Measurements from ENCODE around the gene TFF3.

Gene TFF3

GRCh38 chr21:42362700-42363099 lies 47.5 kb upstream of the TFF3 start:
- Histone ChIP-seq H3K9ac (ENCODE audit: low read depth, low read length, poor library complexity, severe bottlenecking) (no peak overlapping the region), H2AFZ (ENCODE audit: low read length) (no peak overlapping the region), H4K20me1 (ENCODE audit: insufficient read depth, low read length, poor library complexity, severe bottlenecking) (no peaks in the 10 kb centered on the region), H3K27me3 (ENCODE audit: insufficient read depth, low read length, poor library complexity, severe bottlenecking) (no peaks in the 10 kb centered on the region), H3K4me3 (ENCODE audit: low read length, poor library complexity, severe bottlenecking) (no peak overlapping the region), H3K4me1 (ENCODE audit: insufficient read depth, low read length, poor library complexity, severe bottlenecking) (peaks cover 21% of the 10 kb centered on the region), H3K9me3 (ENCODE audit: insufficient read depth, low read depth, low read length) (no peaks in the 10 kb centered on the region), H3K9me2 (replicated peaks; ENCODE audit: low read depth, low read length) (no peaks in the 10 kb centered on the region), H3K36me3 (ENCODE audit: insufficient read depth, low read length) (no peaks in the 10 kb centered on the region), H3K4me2 (ENCODE audit: low read depth, low read length, poor library complexity, severe bottlenecking) (no peak overlapping the region), H3K79me2 (ENCODE audit: insufficient read depth, low read length) (no peaks in the 10 kb centered on the region), H3F3A (ENCODE audit: low read depth) (no peaks in the 10 kb centered on the region)
- no peak for TF ChIP-seq EZH2phosphoT487 (IDR thresholded peaks at IDR 0.05; ENCODE audit: borderline replicate concordance)
- TF ChIP-seq CTCF (conservative IDR thresholded peaks at IDR 0.05; ENCODE audit: low read length): no peak

- no peak overlapping the region for H2AFZ ChIP-seq (ENCODE audit: low read length)
- TF ChIP-seq EZH2phosphoT487 (IDR thresholded peaks at IDR 0.05; ENCODE audit: borderline replicate concordance) (no peak), CTCF (conservative IDR thresholded peaks at IDR 0.05; ENCODE audit: low read length) (no peak)
- H3K9me3 ChIP-seq (ENCODE audit: insufficient read depth, low read depth, low read length): no peaks in the 10 kb centered on the region
- H4K20me1 ChIP-seq (ENCODE audit: insufficient read depth, low read length, poor library complexity, severe bottlenecking): no peaks in the 10 kb centered on the region
- no peaks in the 10 kb centered on the region for H3K27me3 ChIP-seq (ENCODE audit: insufficient read depth, low read length, poor library complexity, severe bottlenecking)
- H3K9me2 ChIP-seq (replicated peaks; ENCODE audit: low read depth, low read length): no peaks in the 10 kb centered on the region
- H3K36me3 ChIP-seq (ENCODE audit: insufficient read depth, low read length): no peaks in the 10 kb centered on the region
- no peak overlapping the region for H3K9ac ChIP-seq (ENCODE audit: low read depth, low read length, poor library complexity, severe bottlenecking)
- peaks cover 16% of the 10 kb centered on the region for H3K4me1 ChIP-seq (ENCODE audit: insufficient read depth, low read length, poor library complexity, severe bottlenecking)
- H3K79me2 ChIP-seq (ENCODE audit: insufficient read depth, low read length): no peaks in the 10 kb centered on the region
- no peak overlapping the region for H3K4me3 ChIP-seq (ENCODE audit: low read length, poor library complexity, severe bottlenecking)
- no peak overlapping the region for H3K4me2 ChIP-seq (ENCODE audit: low read depth, low read length, poor library complexity, severe bottlenecking)
- no peaks in the 10 kb centered on the region for H3F3A ChIP-seq (ENCODE audit: low read depth)
These were observed 47.0 kb upstream of the TFF3 start for GRCh38 chr21:42362198-42362597.

- no peaks in the 10 kb centered on the region for H4K20me1 ChIP-seq (ENCODE audit: insufficient read depth, low read length, poor library complexity, severe bottlenecking)
- no peaks in the 10 kb centered on the region for H3K36me3 ChIP-seq (ENCODE audit: insufficient read depth, low read length)
- no peak overlapping the region for H2AFZ ChIP-seq (ENCODE audit: low read length)
- H3K79me2 ChIP-seq (ENCODE audit: insufficient read depth, low read length): no peaks in the 10 kb centered on the region
- H3K9me2 ChIP-seq (replicated peaks; ENCODE audit: low read depth, low read length): no peaks in the 10 kb centered on the region
- no peak overlapping the region for H3K4me2 ChIP-seq (ENCODE audit: low read depth, low read length, poor library complexity, severe bottlenecking)
- H3K4me1 ChIP-seq (ENCODE audit: insufficient read depth, low read length, poor library complexity, severe bottlenecking): peaks cover 15% of the 10 kb centered on the region
- H3K27me3 ChIP-seq (ENCODE audit: insufficient read depth, low read length, poor library complexity, severe bottlenecking): no peaks in the 10 kb centered on the region
- no peak overlapping the region for H3K4me3 ChIP-seq (ENCODE audit: low read length, poor library complexity, severe bottlenecking)
- H3K9me3 ChIP-seq (ENCODE audit: insufficient read depth, low read depth, low read length): no peaks in the 10 kb centered on the region
- no peak for TF ChIP-seq EZH2phosphoT487 (IDR thresholded peaks at IDR 0.05; ENCODE audit: borderline replicate concordance)
- TF ChIP-seq CTCF (conservative IDR thresholded peaks at IDR 0.05; ENCODE audit: low read length): no peak
- no peak overlapping the region for H3K9ac ChIP-seq (ENCODE audit: low read depth, low read length, poor library complexity, severe bottlenecking)
- no peaks in the 10 kb centered on the region for H3F3A ChIP-seq (ENCODE audit: low read depth)
These were observed 46.1 kb upstream of the TFF3 start for GRCh38 chr21:42361286-42361685.
